ENCODE results near the gene SUSD4.

The SUSD4 gene

DNA sequence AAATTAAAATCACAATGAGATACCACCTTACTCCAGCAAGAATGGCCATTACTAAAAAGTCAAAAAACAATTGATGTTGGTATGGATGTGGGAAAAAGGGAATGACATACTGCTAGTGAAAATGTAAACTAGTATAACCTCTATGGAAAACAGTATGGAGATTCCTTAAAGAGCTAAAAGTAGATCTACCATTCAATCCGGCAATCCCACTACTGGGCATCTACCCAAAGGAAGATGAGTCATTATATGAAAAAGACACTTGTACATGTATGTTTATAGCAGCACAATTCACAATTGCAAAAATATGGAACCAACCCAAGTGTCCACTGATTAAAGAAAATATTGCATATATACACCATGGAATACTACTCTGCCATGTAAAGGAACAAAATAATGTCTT lies 37.2 kb downstream of the SUSD4 start:
- TF ChIP-seq TAF1 (IDR thresholded peaks at IDR 0.05; ENCODE audit: low read depth, low read length) (no peak), PAX5 (IDR thresholded peaks at IDR 0.05; ENCODE audit: insufficient read depth, low read length, severe bottlenecking) (no peak), POU2F2 (IDR thresholded peaks at IDR 0.05; ENCODE audit: low read depth, low read length) (no peak), POLR2AphosphoS5 (IDR thresholded peaks at IDR 0.05; ENCODE audit: low read depth, low read length) (no peak), SPI1 (IDR thresholded peaks at IDR 0.05; ENCODE audit: low read depth, low read length) (no peak), POLR2A (IDR thresholded peaks at IDR 0.05; ENCODE audit: low read depth, low read length) (no peak)
- DNase-seq (ENCODE audit: insufficient read length, low spot score) (no peak), FAIRE-seq (no peak)

- TF ChIP-seq POU2F2 (IDR thresholded peaks at IDR 0.05; ENCODE audit: low read depth, low read length) (no peak), POLR2AphosphoS5 (IDR thresholded peaks at IDR 0.05; ENCODE audit: low read depth, low read length) (no peak)
- no peak for FAIRE-seq
- DNase-seq (ENCODE audit: insufficient read length, low spot score), result no peak
Observed at GRCh38 chr1:223323491-223324484, 40.2 kb downstream of the SUSD4 start.

- FAIRE-seq (no peak), DNase-seq (ENCODE audit: insufficient read length, low spot score) (no peak)
- no peak for TF ChIP-seq SPI1 (IDR thresholded peaks at IDR 0.05; ENCODE audit: low read depth, low read length)
- TF ChIP-seq PAX5 (IDR thresholded peaks at IDR 0.05; ENCODE audit: insufficient read depth, low read length, severe bottlenecking), result no peak
Observed at GRCh38 chr1:223322868-223323267, 41.1 kb downstream of the SUSD4 start.

DNA sequence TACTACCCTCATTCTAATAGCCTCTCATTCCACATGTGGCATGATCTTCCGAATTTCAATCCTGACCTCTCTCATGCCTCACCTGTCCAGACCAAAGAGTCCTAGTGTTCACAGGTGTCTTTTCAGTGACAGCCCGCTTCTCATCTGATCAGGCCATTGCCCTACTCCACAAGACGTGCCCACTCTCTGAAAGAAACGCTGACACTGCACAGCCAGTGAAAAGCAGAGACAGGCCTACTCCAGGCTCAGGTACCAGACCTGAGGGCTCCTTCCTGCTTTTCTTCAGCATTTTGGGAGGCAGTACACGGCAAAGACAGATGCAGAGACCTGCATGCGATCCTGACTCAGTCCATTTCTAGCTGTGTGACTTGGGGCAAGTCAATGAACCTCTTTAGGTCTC lies 43.0 kb downstream of the SUSD4 start:
- DNase-seq (ENCODE audit: insufficient read length, low spot score) (no peak), FAIRE-seq (no peak)
- TF ChIP-seq POLR2A (IDR thresholded peaks at IDR 0.05; ENCODE audit: low read depth, low read length) (no peak), TAF1 (IDR thresholded peaks at IDR 0.05; ENCODE audit: low read depth, low read length) (no peak), PAX5 (IDR thresholded peaks at IDR 0.05; ENCODE audit: insufficient read depth, low read length, severe bottlenecking) (no peak), POU2F2 (IDR thresholded peaks at IDR 0.05; ENCODE audit: low read depth, low read length) (no peak), SPI1 (IDR thresholded peaks at IDR 0.05; ENCODE audit: low read depth, low read length) (no peak), POLR2AphosphoS5 (IDR thresholded peaks at IDR 0.05; ENCODE audit: low read depth, low read length) (no peak)

DNA sequence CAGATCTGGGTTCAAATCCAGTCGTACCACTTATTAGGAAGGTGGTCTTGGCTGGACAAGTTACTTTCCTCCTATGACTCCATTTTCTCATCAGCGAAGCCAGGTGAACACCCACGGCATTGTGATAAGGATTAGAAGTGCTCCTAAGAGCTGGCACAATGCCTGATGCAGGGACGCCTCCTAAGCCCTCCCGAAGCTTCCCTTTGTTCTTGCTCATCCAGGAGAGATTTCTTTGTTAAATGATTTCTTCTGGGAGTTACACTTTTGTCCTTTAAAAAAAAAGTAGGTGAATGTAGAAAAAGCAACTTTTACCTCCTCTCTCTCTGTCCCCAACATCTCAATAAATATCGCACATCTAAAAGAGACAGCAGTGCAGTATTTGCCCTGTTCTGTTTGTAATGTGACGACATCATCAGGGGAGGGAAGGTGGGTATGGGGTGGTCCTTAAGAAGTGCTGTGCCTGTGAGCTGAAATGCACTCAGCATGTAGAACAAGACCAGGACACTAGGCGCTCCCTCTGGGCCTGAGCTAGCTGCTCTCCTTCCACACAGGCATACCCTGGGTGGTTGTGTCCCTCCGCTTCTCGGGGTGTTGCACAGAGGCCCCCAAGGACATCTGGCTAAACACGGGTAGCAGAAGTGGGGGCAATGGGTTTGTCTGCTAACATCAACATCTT lies 43.9 kb downstream of the SUSD4 start:
- DNase-seq (ENCODE audit: insufficient read length, low spot score) (no peak), FAIRE-seq (no peak)
- no peak for TF ChIP-seq POLR2AphosphoS5 (IDR thresholded peaks at IDR 0.05; ENCODE audit: low read depth, low read length)
- no peak for TF ChIP-seq POLR2A (IDR thresholded peaks at IDR 0.05; ENCODE audit: low read depth, low read length)
- TF ChIP-seq POU2F2 (IDR thresholded peaks at IDR 0.05; ENCODE audit: low read depth, low read length), result no peak
- no peak for TF ChIP-seq TAF1 (IDR thresholded peaks at IDR 0.05; ENCODE audit: low read depth, low read length)
- TF ChIP-seq SPI1 (IDR thresholded peaks at IDR 0.05; ENCODE audit: low read depth, low read length), result no peak

DNA sequence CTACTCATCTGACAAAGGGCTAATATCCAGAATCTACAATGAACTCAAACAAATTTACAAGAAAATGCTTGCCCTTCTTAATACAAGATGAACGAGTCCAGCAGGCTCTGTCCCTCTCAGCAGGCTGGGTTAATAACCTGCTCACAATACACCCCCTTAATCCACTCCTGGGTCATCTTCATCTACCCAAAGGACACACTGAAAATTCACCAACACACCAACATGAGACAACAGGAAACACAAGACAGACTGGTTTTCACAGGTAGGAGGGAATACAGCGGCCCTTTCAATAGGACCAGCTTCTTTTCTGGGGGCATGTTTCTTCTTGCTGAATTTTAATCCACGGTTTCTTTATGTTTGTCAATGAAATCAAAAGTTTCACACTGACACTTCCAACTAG lies 44.6 kb downstream of the SUSD4 start:
- TF ChIP-seq POLR2A (IDR thresholded peaks at IDR 0.05; ENCODE audit: low read depth, low read length), result no peak
- TF ChIP-seq POU2F2 (IDR thresholded peaks at IDR 0.05; ENCODE audit: low read depth, low read length), result no peak
- TF ChIP-seq POLR2AphosphoS5 (IDR thresholded peaks at IDR 0.05; ENCODE audit: low read depth, low read length), result no peak
- TF ChIP-seq SPI1 (IDR thresholded peaks at IDR 0.05; ENCODE audit: low read depth, low read length), result no peak
- no peak for TF ChIP-seq PAX5 (IDR thresholded peaks at IDR 0.05; ENCODE audit: insufficient read depth, low read length, severe bottlenecking)
- no peak for TF ChIP-seq TAF1 (IDR thresholded peaks at IDR 0.05; ENCODE audit: low read depth, low read length)
- DNase-seq (ENCODE audit: insufficient read length, low spot score), result no peak
- FAIRE-seq, result no peak

GRCh38 chr1:223316082-223316481 lies 47.9 kb downstream of the SUSD4 start:
- no peak for TF ChIP-seq POU2F2 (IDR thresholded peaks at IDR 0.05; ENCODE audit: low read depth, low read length)
- no peak for TF ChIP-seq TAF1 (IDR thresholded peaks at IDR 0.05; ENCODE audit: low read depth, low read length)
- no peak for TF ChIP-seq PAX5 (IDR thresholded peaks at IDR 0.05; ENCODE audit: insufficient read depth, low read length, severe bottlenecking)
- no peak for TF ChIP-seq SPI1 (IDR thresholded peaks at IDR 0.05; ENCODE audit: low read depth, low read length)
- no peak for TF ChIP-seq POLR2AphosphoS5 (IDR thresholded peaks at IDR 0.05; ENCODE audit: low read depth, low read length)
- no peak for FAIRE-seq
- DNase-seq (ENCODE audit: insufficient read length, low spot score), result no peak

DNA sequence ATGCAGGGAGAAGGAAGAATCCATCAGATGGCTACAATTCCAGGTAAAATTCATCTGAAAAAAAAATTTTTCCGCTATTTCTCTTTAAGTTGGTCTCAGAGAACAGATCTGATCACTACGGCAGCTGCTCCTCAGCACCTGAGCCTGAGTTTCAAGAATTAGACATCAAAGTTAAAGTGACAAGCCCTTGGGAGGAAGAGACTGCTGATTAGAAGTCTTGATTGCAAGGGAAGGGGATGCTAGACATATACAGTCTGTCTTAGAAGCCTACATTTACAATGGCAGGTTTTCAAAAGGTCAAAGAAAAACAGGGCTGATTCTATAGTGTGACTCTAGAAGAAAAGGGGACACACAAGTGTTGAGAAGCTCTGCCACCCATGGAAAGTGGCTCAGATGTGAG lies 48.3 kb downstream of the SUSD4 start:
- TF ChIP-seq POLR2A (IDR thresholded peaks at IDR 0.05; ENCODE audit: low read depth, low read length) (no peak), PAX5 (IDR thresholded peaks at IDR 0.05; ENCODE audit: insufficient read depth, low read length, severe bottlenecking) (no peak), SPI1 (IDR thresholded peaks at IDR 0.05; ENCODE audit: low read depth, low read length) (no peak), TAF1 (IDR thresholded peaks at IDR 0.05; ENCODE audit: low read depth, low read length) (no peak), POU2F2 (IDR thresholded peaks at IDR 0.05; ENCODE audit: low read depth, low read length) (no peak), POLR2AphosphoS5 (IDR thresholded peaks at IDR 0.05; ENCODE audit: low read depth, low read length) (no peak)
- DNase-seq (ENCODE audit: insufficient read length, low spot score), result no peak
- FAIRE-seq, result no peak

- TF ChIP-seq POU2F2 (IDR thresholded peaks at IDR 0.05; ENCODE audit: low read depth, low read length), result no peak
- no peak for TF ChIP-seq SPI1 (IDR thresholded peaks at IDR 0.05; ENCODE audit: low read depth, low read length)
- TF ChIP-seq PAX5 (IDR thresholded peaks at IDR 0.05; ENCODE audit: insufficient read depth, low read length, severe bottlenecking), result no peak
- no peak for TF ChIP-seq POLR2AphosphoS5 (IDR thresholded peaks at IDR 0.05; ENCODE audit: low read depth, low read length)
- TF ChIP-seq TAF1 (IDR thresholded peaks at IDR 0.05; ENCODE audit: low read depth, low read length), result no peak
- TF ChIP-seq POLR2A (IDR thresholded peaks at IDR 0.05; ENCODE audit: low read depth, low read length), result no peak
- DNase-seq (ENCODE audit: insufficient read length, low spot score), result no peak
- FAIRE-seq, result no peak
Observed at GRCh38 chr1:223313415-223313754, 50.6 kb downstream of the SUSD4 start.
